Measurements from ENCODE around the gene LRRC56. TPM values are rescaled to one million over a fixed set of nuclear protein-coding genes. Genes with fewer than 3 reads are reported as not detected.
"Not testable (repeated sequence)": the region's sequence is repeated elsewhere in the genome, so short reads cannot be mapped to it uniquely, and the experiment has no call there.

LRRC56 gene
- total and polyA plus RNA-seq, 4 donors, result 0.08 to 0.46 (median 0.20) TPM

DNA sequence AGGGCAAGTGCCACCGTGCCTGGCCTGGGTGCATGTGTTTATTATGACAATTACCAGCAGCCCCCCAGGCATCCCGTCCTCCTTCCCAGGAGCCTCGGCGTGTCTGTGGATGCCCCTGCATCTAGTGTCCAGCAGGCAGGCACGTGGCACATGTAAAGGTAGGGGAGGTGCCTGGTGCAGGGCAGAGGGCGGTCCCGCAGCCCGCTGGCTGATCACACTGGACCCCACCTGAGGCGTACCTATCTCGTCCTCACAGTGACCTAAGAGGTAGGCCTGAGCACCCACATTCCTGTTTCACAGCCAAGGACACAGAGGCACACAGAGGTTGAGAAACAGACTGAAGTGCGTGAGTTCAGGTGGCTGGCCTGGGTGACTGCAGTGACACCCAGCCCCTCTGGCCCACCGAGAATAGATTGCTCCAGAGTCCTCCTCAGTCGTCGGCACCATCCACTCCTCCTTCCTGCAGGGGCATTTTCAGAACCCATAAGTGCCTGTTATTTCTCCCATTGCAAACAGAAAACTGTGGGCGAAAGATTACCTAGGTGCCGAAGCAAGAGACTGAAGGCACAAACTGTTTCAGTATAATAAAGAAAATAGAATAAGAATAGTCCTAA is 35.9 kb downstream of the LRRC56 start:
- Histone ChIP-seq H3K36me3 (ENCODE audit: control insufficient read depth in 4 of 4, insufficient read depth in 3 of 4, low read depth in 1 of 4, low read length in 3 of 4) (no peaks in the 10 kb centered on the region), H3K4me1 (ENCODE audit: control insufficient read depth in 4 of 4, insufficient read depth in 4 of 4, low read length in 3 of 4) (peaks cover 10 to 46% (median 31%) of the 10 kb centered on the region in 4 donors), H3K9ac (ENCODE audit: low read depth in 1 of 2, low read length in 2 of 2) (no peak overlapping the region), H3K27ac (ENCODE audit: low read depth in 1 of 2, low read length in 2 of 2) (no peak overlapping the region), H3K27me3 (ENCODE audit: control insufficient read depth in 4 of 4, insufficient read depth in 4 of 4, low read length in 3 of 4) (no peaks in the 10 kb centered on the region), H3K4me3 (ENCODE audit: low read depth in 1 of 3, low read length in 3 of 3) (no peak overlapping the region), H3K9me3 (ENCODE audit: control insufficient read depth in 4 of 4, low read length in 3 of 4) (no peaks in the 10 kb centered on the region)
- no peak for DNase-seq (ENCODE audit: low spot score)
- WGBS, result 68% methylated on average over 16 of the region's 16 CpGs
- no peak for TF ChIP-seq GABPA (IDR thresholded peaks at IDR 0.05 in 1 of 2, conservative IDR thresholded peaks at IDR 0.05 in 1 of 2)
- no peak for TF ChIP-seq FOXA2 (IDR thresholded peaks at IDR 0.05)
- TF ChIP-seq RXRA (IDR thresholded peaks at IDR 0.05), result peak in 1 of 2 donors; percentile 51
- no peak for TF ChIP-seq RAD21 (IDR thresholded peaks at IDR 0.05)

DNA sequence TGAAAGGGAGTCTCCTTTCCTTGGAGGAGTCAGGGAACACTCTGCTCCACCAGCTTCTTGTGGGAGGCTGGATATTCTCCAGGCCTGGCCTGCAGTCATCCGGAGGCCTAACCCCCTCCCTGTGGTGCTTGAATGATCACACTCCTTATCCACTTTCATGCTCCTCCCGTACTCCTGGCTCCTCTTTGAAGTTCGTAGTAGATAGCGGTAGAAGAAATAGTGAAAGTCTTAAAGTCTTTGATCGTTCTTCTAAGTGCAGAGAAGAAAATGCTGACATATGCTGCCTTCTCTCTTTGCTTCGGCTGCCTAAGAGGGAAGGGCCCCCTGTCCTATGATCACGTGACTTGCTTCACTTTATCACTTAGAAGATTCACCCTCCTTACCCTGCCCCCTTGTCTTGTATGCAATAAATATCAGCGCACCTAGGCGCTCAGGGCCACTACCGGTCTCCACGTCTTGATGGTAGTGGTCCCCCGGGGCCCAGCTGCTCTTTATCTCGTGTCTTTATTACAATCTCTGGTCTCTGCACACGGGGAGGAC is 36.8 kb downstream of the LRRC56 start:
- not testable (repeated sequence) for H3K4me3 ChIP-seq (ENCODE audit: low read depth in 1 of 3, low read length in 3 of 3); H3K9me3 ChIP-seq (ENCODE audit: control insufficient read depth in 4 of 4, low read length in 3 of 4); H3K9ac ChIP-seq (ENCODE audit: low read depth in 1 of 2, low read length in 2 of 2); DNase-seq (ENCODE audit: low spot score); H3K36me3 ChIP-seq (ENCODE audit: control insufficient read depth in 4 of 4, insufficient read depth in 3 of 4, low read depth in 1 of 4, low read length in 3 of 4); H3K27ac ChIP-seq (ENCODE audit: low read depth in 1 of 2, low read length in 2 of 2); H3K27me3 ChIP-seq (ENCODE audit: control insufficient read depth in 4 of 4, insufficient read depth in 4 of 4, low read length in 3 of 4)
- peaks cover 14 to 51% (median 37%) of the 10 kb centered on the region in 4 donors for H3K4me1 ChIP-seq (ENCODE audit: control insufficient read depth in 4 of 4, insufficient read depth in 4 of 4, low read length in 3 of 4)
- WGBS, result 79% methylated on average over 14 of the region's 14 CpGs

DNA sequence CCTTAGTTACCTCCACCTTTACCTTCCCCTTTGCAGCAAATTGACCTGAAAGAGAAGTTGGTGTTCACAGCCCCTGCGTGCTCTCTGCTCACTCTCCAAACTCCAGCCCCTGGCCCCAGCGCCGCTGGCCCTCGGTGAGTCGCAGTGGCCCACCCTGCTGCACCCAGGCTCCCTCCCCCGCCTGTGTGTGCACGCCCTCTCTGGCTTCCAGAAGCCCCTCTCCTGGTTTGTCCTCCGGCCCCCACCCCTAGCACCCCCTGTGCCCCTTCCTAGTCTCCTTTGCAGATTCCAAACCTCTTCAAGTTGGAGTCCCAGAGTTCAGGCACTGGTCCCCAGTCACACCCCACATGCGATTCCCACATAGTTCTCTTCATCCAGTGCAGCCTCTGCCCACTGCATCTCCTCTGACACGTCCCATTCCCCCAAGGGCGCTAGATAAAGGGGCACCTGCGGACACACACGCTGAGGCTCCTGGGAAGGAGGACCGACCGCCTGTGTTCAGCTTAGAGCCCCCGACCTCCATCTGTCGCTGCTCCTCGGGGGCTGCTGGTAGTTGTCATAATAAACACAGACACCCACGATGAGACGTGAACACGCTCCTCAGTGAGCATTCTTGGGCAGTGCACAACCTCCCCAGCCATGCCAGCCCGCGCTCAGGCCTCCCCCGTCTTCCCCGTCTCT is 37.4 kb downstream of the LRRC56 start:
- Histone ChIP-seq H3K27me3 (ENCODE audit: control insufficient read depth in 4 of 4, insufficient read depth in 4 of 4, low read length in 3 of 4) (no peaks in the 10 kb centered on the region), H3K4me1 (ENCODE audit: control insufficient read depth in 4 of 4, insufficient read depth in 4 of 4, low read length in 3 of 4) (peaks cover 16 to 53% (median 42%) of the 10 kb centered on the region in 4 donors), H3K9ac (ENCODE audit: low read depth in 1 of 2, low read length in 2 of 2) (no peak overlapping the region), H3K4me3 (ENCODE audit: low read depth in 1 of 3, low read length in 3 of 3) (peak overlapping the region; percentile 14 to 72 (median 48)), H3K9me3 (ENCODE audit: control insufficient read depth in 4 of 4, low read length in 3 of 4) (no peaks in the 10 kb centered on the region), H3K27ac (ENCODE audit: low read depth in 1 of 2, low read length in 2 of 2) (no peak overlapping the region), H3K36me3 (ENCODE audit: control insufficient read depth in 4 of 4, insufficient read depth in 3 of 4, low read depth in 1 of 4, low read length in 3 of 4) (no peaks in the 10 kb centered on the region)
- WGBS, result 39% methylated on average over 25 of the region's 25 CpGs
- TF ChIP-seq HNF4A (conservative IDR thresholded peaks at IDR 0.05) (no peak), JUND (IDR thresholded peaks at IDR 0.05) (no peak), FOXA1 (IDR thresholded peaks at IDR 0.05) (no peak), HNF4G (IDR thresholded peaks at IDR 0.05) (no peak), SP1 (IDR thresholded peaks at IDR 0.05) (no peak), FOXA2 (IDR thresholded peaks at IDR 0.05) (no peak), TAF1 (conservative IDR thresholded peaks at IDR 0.05) (no peak), NR2F2 (IDR thresholded peaks at IDR 0.05) (no peak), YY1 (IDR thresholded peaks at IDR 0.05) (no peak), EGR1 (IDR thresholded peaks at IDR 0.05; ENCODE audit: low read depth in 2 of 2) (no peak), RXRA (IDR thresholded peaks at IDR 0.05) (no peak)
- TF ChIP-seq, protein P1, sequence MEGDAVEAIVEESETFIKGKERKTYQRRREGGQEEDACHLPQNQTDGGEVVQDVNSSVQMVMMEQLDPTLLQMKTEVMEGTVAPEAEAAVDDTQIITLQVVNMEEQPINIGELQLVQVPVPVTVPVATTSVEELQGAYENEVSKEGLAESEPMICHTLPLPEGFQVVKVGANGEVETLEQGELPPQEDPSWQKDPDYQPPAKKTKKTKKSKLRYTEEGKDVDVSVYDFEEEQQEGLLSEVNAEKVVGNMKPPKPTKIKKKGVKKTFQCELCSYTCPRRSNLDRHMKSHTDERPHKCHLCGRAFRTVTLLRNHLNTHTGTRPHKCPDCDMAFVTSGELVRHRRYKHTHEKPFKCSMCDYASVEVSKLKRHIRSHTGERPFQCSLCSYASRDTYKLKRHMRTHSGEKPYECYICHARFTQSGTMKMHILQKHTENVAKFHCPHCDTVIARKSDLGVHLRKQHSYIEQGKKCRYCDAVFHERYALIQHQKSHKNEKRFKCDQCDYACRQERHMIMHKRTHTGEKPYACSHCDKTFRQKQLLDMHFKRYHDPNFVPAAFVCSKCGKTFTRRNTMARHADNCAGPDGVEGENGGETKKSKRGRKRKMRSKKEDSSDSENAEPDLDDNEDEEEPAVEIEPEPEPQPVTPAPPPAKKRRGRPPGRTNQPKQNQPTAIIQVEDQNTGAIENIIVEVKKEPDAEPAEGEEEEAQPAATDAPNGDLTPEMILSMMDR (IDR thresholded peaks at IDR 0.05; ENCODE audit: low read depth, low read length, missing input control), result no peak
- TF ChIP-seq, protein P2, sequence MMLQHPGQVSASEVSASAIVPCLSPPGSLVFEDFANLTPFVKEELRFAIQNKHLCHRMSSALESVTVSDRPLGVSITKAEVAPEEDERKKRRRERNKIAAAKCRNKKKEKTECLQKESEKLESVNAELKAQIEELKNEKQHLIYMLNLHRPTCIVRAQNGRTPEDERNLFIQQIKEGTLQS (IDR thresholded peaks at IDR 0.05), result no peak
- TF ChIP-seq, protein P3, sequence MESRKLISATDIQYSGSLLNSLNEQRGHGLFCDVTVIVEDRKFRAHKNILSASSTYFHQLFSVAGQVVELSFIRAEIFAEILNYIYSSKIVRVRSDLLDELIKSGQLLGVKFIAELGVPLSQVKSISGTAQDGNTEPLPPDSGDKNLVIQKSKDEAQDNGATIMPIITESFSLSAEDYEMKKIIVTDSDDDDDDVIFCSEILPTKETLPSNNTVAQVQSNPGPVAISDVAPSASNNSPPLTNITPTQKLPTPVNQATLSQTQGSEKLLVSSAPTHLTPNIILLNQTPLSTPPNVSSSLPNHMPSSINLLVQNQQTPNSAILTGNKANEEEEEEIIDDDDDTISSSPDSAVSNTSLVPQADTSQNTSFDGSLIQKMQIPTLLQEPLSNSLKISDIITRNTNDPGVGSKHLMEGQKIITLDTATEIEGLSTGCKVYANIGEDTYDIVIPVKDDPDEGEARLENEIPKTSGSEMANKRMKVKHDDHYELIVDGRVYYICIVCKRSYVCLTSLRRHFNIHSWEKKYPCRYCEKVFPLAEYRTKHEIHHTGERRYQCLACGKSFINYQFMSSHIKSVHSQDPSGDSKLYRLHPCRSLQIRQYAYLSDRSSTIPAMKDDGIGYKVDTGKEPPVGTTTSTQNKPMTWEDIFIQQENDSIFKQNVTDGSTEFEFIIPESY (IDR thresholded peaks at IDR 0.05), result no peak
- DNase-seq (ENCODE audit: low spot score), result no peak

Measured in liver (tissue), 9 donors.